Duodenal mucosa (tissue), 2 donors: ENCODE results near the gene TEX26.

ENCODE experiments used
- H3K27ac ChIP-seq: one replicate; pipeline ENCODE4 v1.7.0; 2013; ENCODE audit warnings: low read depth, low read length
- H3K27me3 ChIP-seq, 2 donors: one replicate each; pipeline ENCODE4 v1.7.0; 2013; ENCODE audit warnings: low read length in 2 of 2, control low read depth in 1 of 2; ENCODE audit not compliant: insufficient read depth in 2 of 2, control insufficient read depth in 1 of 2
- H3K36me3 ChIP-seq, 2 donors: one replicate each; pipeline ENCODE4 v1.7.0; 2013; ENCODE audit warnings: low read length in 2 of 2, control low read depth in 1 of 2; ENCODE audit not compliant: insufficient read depth in 2 of 2, control insufficient read depth in 1 of 2
- H3K4me1 ChIP-seq, 2 donors: one replicate each; pipeline ENCODE4 v1.7.0; 2013; ENCODE audit warnings: low read length in 2 of 2, control low read depth in 1 of 2; ENCODE audit not compliant: insufficient read depth in 2 of 2, control insufficient read depth in 1 of 2
- H3K4me3 ChIP-seq, 2 donors: one replicate each; pipeline ENCODE4 v1.7.0; 2013; ENCODE audit warnings: low read length in 2 of 2, low read depth in 1 of 2
- H3K9ac ChIP-seq, 2 donors: one replicate each; pipeline ENCODE4 v1.7.0; 2013; ENCODE audit warnings: low read length in 2 of 2, low read depth in 1 of 2
- H3K9me3 ChIP-seq, 2 donors: one replicate each; pipeline ENCODE4 v1.7.0; 2013; ENCODE audit warnings: low read length in 2 of 2, control low read depth in 1 of 2; ENCODE audit not compliant: control insufficient read depth in 1 of 2

Gene TEX26

DNA sequence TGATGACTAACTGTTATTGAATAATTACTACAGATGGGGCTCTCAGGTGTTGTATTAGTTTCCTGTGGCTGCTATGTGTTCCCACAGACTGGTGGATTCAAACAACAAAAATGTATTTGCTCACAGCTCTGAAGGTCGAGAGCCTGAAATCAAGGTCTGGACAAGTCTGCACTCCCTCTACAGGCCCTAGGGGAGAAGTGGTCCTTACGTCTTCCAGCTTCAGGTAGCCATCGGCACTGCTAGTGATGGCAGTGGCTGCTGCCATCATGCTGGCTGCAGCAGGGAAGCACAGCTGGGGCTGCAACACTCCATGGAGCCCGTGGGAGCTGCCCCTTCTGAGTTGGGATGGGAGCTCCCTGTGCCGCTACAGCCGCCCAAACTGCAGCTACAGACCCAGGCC lies 1.9 kb downstream of the TEX26 start:
- Histone ChIP-seq H3K9ac (no peak overlapping the region), H3K4me1 (peaks cover 0 to 3% of the 10 kb centered on the region in 2 donors), H3K9me3 (peaks cover 0 to 6% of the 10 kb centered on the region in 2 donors), H3K4me3 (no peak overlapping the region), H3K36me3 (no peaks in the 10 kb centered on the region), H3K27ac (no peak overlapping the region), H3K27me3 (peaks cover 6 to 40% of the 10 kb centered on the region in 2 donors)

DNA sequence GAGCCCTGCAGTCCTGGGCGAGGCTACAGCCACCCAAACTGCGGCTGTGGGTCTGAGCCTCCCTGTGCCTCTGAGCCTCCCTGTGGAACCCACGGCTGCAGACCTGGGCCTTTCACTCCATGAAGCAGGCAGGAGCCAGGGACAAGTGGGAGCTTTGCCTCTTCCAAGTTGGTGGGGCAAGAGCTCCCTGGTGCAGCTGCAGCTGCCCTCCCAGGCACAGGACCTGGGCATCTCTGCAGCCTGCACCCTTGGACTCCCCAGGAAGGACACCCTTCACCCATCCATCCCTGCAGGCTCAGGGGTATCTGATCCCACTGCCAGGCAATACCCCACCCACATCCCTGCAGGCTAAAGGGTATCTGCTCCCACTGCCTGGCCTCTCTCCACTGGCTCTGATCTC lies 2.3 kb downstream of the TEX26 start:
- Histone ChIP-seq H3K27me3 (peaks cover 6 to 40% of the 10 kb centered on the region in 2 donors), H3K4me1 (peaks cover 0 to 3% of the 10 kb centered on the region in 2 donors), H3K27ac (no peak overlapping the region), H3K9me3 (peaks cover 0 to 6% of the 10 kb centered on the region in 2 donors), H3K36me3 (no peaks in the 10 kb centered on the region), H3K4me3 (no peak overlapping the region), H3K9ac (no peak overlapping the region)

DNA sequence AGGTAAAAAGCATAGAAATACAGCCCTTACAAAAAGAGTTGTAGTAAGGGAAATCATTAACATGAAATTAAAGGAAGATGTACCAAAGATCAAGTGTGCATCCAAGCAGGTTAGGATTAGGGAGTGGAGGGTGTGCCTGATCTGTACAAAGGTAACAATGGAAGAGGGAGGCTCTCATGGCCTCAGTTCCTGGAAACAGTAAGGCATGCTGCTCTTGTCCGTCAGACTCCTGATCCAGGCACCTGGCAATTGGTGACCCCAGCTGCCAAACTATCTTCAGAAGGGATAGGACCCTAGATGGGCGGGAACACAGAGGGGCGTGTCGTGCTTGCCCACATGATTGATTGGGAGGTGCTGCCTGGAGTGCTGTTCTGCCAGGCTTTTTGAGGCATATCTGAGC lies 4.5 kb downstream of the TEX26 start:
- Histone ChIP-seq H3K36me3 (no peaks in the 10 kb centered on the region), H3K27ac (no peak overlapping the region)

DNA sequence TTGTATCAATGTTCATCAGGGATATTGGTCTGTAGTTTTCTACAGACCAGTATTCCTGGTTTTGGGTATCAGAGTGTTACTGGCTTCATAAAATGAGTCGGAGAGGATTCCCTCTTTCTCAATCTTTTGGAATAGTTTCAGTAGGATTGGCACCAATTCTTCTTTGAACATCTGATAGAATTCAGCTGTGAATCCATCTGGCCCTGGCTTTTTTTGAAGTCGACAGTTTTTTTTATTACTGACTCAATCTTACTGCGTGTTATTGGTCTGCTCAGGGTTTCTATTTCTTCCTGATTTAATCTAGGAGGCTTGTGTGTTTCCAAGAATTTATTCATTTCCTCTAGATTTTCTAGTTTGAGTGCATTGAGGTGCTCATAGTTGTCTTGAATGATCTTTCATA lies 11.4 kb downstream of the TEX26 start:
- Histone ChIP-seq H3K9me3 (no peaks in the 10 kb centered on the region), H3K4me1 (no peaks in the 10 kb centered on the region), H3K9ac (no peak overlapping the region), H3K36me3 (no peaks in the 10 kb centered on the region), H3K27ac (no peak overlapping the region), H3K27me3 (no peaks in the 10 kb centered on the region), H3K4me3 (no peak overlapping the region)

More for the DNA sequence above, 4.5 kb downstream of the TEX26 start:
- peaks cover 0 to 6% of the 10 kb centered on the region in 2 donors for H3K9me3 ChIP-seq
- no peak overlapping the region for H3K9ac ChIP-seq
- peaks cover 6 to 29% of the 10 kb centered on the region in 2 donors for H3K27me3 ChIP-seq
- no peak overlapping the region for H3K4me3 ChIP-seq
- peaks cover 0 to 3% of the 10 kb centered on the region in 2 donors for H3K4me1 ChIP-seq

DNA sequence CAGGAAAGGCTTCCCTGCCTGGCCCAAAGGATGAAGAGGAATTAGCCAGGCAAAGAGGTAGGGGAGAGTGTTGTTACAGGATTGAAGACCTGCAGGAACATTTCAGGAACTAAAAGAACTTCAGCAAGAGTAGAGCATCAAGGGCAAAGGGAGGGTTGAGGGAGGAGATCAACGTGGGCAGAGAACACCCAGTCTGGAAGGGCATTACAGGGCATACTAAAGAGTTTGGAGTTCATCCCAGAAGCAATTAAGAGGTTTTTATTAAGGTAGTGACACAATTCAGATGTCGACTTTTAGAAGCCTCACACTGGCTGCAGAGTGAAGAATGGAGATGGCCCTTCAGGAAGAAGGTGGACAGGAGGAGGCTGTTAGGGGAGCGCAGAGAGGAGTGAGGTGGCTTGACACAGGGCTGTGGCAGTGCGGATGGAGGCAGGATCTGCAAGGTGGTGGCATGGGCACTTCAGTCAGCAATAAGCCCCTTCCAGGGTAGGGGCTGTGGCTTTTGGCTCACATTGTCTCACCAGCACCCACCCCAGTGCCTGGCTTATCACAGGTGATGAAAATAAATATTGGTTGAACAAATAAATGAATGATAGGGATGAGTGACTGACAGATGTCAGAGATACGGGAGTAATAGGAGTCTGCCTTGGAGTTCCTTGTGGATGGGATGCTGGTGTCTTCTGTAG lies 24.9 kb downstream of the TEX26 start:
- H3K9me3 ChIP-seq: no peaks in the 10 kb centered on the region
- H3K4me1 ChIP-seq: no peaks in the 10 kb centered on the region

DNA sequence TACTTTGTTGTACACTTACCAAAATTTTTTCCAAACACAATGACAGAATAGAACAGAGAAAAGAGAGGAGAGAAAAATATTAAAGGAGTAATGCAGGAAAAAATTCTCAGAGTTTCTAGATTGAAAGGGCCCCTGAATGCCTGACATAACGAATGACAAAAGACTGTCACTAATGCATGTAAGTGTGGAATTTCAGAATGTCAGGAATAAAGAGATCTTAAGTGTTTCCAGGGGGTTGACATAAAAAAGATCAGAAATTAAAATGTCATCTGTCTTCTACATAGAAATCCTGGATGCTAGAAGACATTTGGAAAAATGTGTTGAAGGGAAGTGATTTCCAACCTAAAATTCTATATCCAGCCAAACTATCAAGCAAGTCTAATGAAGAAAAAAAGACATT lies 27.2 kb downstream of the TEX26 start:
- H3K4me3 ChIP-seq: no peak overlapping the region
- H3K36me3 ChIP-seq: no peaks in the 10 kb centered on the region
- no peaks in the 10 kb centered on the region for H3K9me3 ChIP-seq
- no peak overlapping the region for H3K9ac ChIP-seq
- no peak overlapping the region for H3K27ac ChIP-seq
- no peaks in the 10 kb centered on the region for H3K4me1 ChIP-seq
- no peaks in the 10 kb centered on the region for H3K27me3 ChIP-seq

More for the DNA sequence above, 24.9 kb downstream of the TEX26 start:
- Histone ChIP-seq H3K27me3 (peaks cover 3 to 4% of the 10 kb centered on the region in 2 donors), H3K36me3 (no peaks in the 10 kb centered on the region), H3K27ac (no peak overlapping the region), H3K4me3 (no peak overlapping the region), H3K9ac (no peak overlapping the region)

DNA sequence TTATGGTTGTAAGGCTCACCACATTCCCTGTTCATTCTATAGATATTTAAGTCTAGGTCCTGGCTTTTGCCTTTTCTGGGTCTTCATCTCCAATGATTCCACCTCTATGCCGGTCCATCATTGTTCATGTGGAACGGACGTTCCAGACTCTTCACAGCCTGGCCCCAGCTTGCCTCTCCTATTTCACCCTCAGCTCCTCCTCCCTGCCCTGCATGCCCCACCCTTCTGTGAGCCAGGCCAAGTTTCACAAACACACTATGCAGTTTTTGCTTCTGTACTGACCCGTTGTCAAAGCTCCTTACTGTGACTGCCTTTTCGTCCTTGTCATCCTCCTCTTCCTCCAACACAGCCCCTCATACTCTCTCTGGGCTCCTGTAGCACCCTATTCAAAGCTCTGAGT lies 31.3 kb downstream of the TEX26 start:
- no peak overlapping the region for H3K27ac ChIP-seq
- H3K27me3 ChIP-seq: no peaks in the 10 kb centered on the region
- H3K4me3 ChIP-seq: no peak overlapping the region
- H3K4me1 ChIP-seq: no peaks in the 10 kb centered on the region
- H3K36me3 ChIP-seq: no peaks in the 10 kb centered on the region
- no peak overlapping the region for H3K9ac ChIP-seq
- no peaks in the 10 kb centered on the region for H3K9me3 ChIP-seq

DNA sequence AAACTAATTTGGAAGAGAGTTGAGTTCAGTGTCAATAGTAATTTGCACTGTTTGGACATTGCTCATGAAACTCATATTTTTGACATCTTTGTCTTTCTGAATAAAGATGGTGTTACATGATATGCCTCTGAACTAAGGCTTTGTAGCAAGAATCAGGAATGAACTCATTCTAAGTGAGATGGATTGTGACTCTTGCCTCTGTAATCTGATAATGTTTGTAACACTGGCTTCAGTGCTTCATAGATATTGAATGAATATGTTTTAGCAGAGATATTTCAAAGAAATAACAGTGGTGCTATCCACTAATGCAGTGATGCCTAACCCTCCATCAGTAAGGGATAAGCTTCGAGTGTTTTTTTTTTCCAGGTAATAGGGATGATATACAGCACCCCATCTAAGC lies 32.9 kb downstream of the TEX26 start:
- no peak overlapping the region for H3K4me3 ChIP-seq
- H3K9me3 ChIP-seq: no peaks in the 10 kb centered on the region
- no peaks in the 10 kb centered on the region for H3K27me3 ChIP-seq
- no peaks in the 10 kb centered on the region for H3K4me1 ChIP-seq
- no peaks in the 10 kb centered on the region for H3K36me3 ChIP-seq
- no peak overlapping the region for H3K27ac ChIP-seq
- H3K9ac ChIP-seq: no peak overlapping the region

DNA sequence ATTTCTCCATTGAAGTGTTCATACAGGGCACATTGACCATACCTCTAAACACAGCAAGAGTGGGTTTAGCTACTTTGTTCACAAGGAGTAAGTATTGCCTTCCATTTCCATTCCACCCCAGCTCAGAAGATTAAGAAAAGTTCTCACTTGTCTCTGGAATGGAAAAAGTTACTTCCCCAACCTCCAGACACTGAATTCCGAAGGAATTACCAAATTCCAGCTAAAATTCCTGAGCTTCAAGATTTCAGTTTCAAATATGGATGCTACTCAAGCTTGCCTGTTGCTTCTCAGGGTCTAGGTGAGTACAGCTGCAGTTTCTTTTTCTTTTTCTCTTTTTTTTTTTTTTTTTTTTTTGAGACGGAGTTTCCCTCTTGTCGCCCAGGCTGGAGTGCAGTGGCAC lies 33.6 kb downstream of the TEX26 start:
- H3K27ac ChIP-seq: no peak overlapping the region
- peaks cover 0 to 5% of the 10 kb centered on the region in 2 donors for H3K27me3 ChIP-seq
- no peak overlapping the region for H3K4me3 ChIP-seq
- no peaks in the 10 kb centered on the region for H3K36me3 ChIP-seq
- H3K4me1 ChIP-seq: no peaks in the 10 kb centered on the region
- no peak overlapping the region for H3K9ac ChIP-seq
- H3K9me3 ChIP-seq: no peaks in the 10 kb centered on the region

DNA sequence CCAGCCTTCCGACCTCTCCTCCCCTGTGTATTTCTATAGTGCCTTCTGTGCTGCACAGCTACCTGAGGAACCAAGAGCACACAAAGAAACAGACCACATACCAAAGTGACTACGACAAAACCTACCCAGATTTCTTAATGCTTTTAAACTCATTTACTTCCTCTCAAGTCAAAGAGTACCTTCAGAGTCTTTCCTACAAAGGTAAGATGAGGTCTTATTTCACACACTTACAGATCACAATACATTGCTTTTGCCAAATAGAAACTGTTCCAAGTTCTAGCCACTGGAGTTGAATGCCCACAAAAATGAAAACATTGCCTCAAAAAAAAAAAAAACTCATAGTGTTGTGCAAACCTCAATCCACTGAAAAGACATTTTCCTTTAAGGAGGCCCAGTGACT lies 36.4 kb downstream of the TEX26 start:
- Histone ChIP-seq H3K9ac (no peak overlapping the region), H3K36me3 (no peaks in the 10 kb centered on the region), H3K4me3 (no peak overlapping the region), H3K9me3 (no peaks in the 10 kb centered on the region), H3K27me3 (peaks cover 0 to 5% of the 10 kb centered on the region in 2 donors), H3K4me1 (no peaks in the 10 kb centered on the region), H3K27ac (no peak overlapping the region)
